Esophagus squamous epithelium (tissue), 5 donors: ENCODE data around the gene REXO5. TPM values are rescaled to one million over a fixed set of nuclear protein-coding genes. Genes with fewer than 3 reads are reported as not detected.

Source experiments
- DNase-seq: peaks from one replicate; lab custom pipeline; 2025; lab: John Stamatoyannopoulos, UW
- H3K27ac ChIP-seq, 4 donors: fragments of 200-600 bp; sonication (generic); one replicate each; pipeline ENCODE4 v1.5.1; 2016 to 2019; ENCODE audit warnings: mild to moderate bottlenecking in 1 of 4
- H3K27me3 ChIP-seq, 4 donors: fragments of 200-600 bp; sonication (generic); 1 replicate in 3 of 4; 2 replicates in 1 of 4; pipeline versions ENCODE4 v1.5.1 to v1.6.0; 2017 to 2021; ENCODE audit warnings: antibody characterized with exemption in 1 of 4
- H3K36me3 ChIP-seq, 3 donors: fragments of 200-600 bp; sonication (generic); one replicate each; pipeline ENCODE4 v1.5.1; 2016 to 2019
- H3K4me1 ChIP-seq, 3 donors: fragments of 200-600 bp; sonication (generic); one replicate each; pipeline ENCODE4 v1.5.1; 2017 to 2019
- H3K4me3 ChIP-seq, 4 donors: fragments of 200-600 bp; sonication (generic); 1 replicate in 3 of 4; 2 replicates in 1 of 4; pipeline ENCODE4 v1.5.1; 2016 to 2019; ENCODE audit warnings: mild to moderate bottlenecking in 2 of 4, moderate library complexity in 1 of 4
- H3K9me3 ChIP-seq, 3 donors: fragments of 200-600 bp; sonication (generic); one replicate each; pipeline ENCODE4 v1.5.1; 2016 to 2019
- POLR2A ChIP-seq, 4 donors: fragments of 450-650 bp; IDR thresholded peaks; one replicate each; pipeline ENCODE4 v1.6.1; 2017; ENCODE audit warnings: antibody characterized with exemption in 4 of 4, mild to moderate bottlenecking in 4 of 4, moderate library complexity in 3 of 4
- WGBS, 2 donors: methylation state at CpG; one replicate each; pipeline ENCODE4 v1.1.5; 2018; 5-methylcytosine and 5-hydroxymethylcytosine counted together
- intact Hi-C: fragments of 100-400 bp; cut with DNase I; formaldehyde crosslinking; loops from one replicate; pipeline ENCODE4 v1.15.0; 2022
- total RNA-seq, 4 donors: library from RNA; depleted of rRNA; stranded (reverse); fragments of >200 nt; gene quantifications; one replicate each; pipeline ENCODE4 v1.1.0, GENCODE V29; 2016
- TF ChIP-seq, protein P1 (sequence below), 6 experiments: fragments of 450-650 bp in 4 of 6; fragments of 200-600 bp in 2 of 6; sonication (generic) in 2 of 6; IDR thresholded peaks; one replicate each; pipeline ENCODE4 v1.5.1; 2016 to 2019; ENCODE audit warnings: antibody characterized with exemption in 6 of 6, mild to moderate bottlenecking in 4 of 6, moderate library complexity in 4 of 6
- donor health status: DM: yes; HTN: yes; CAD: no.

The REXO5 gene
- total RNA-seq, 4 donors from 2014 or later = 0.49 to 3.2 (median 2.7) TPM

DNA sequence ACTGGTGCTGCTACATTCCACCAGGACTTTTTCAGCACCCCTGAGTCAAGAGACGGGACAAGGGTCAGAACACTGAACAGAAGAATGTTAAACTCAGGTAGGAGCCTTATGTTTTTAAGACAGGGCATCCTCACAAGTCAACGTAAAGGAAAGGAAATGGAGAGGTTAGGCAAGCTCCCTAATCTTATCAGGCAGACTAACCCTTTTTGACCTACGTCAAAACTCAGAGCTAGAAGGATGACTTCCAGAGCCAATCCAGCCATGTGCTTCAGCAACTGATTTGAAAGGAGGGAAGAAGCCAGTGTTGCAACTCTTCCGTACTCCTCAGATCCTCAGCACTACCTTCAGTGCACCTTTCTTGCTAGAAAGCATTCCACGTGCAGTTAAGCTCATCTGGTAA, 46.8 kb downstream of the REXO5 start:
- Histone ChIP-seq H3K4me1 (peaks cover 15 to 48% (median 25%) of the 10 kb centered on the region in 3 donors), H3K27me3 (no peaks in the 10 kb centered on the region), H3K36me3 (peaks cover 0 to 40% (median 0%) of the 10 kb centered on the region in 3 donors), H3K4me3 (no peak overlapping the region), H3K9me3 (no peaks in the 10 kb centered on the region), H3K27ac (peak overlapping the region in 2 of 4 donors; percentile 84 to 87)
- DNase-seq = no peak
- 88 to 89% methylated on average over 5 of the region's 5 CpGs for WGBS, 2 donors
- intact Hi-C loops = loop anchor here (10.0 kb wide), 1 partner anchor 62 kb away; no protein-coding TSS in a partner anchor
- TF ChIP-seq, protein P1, sequence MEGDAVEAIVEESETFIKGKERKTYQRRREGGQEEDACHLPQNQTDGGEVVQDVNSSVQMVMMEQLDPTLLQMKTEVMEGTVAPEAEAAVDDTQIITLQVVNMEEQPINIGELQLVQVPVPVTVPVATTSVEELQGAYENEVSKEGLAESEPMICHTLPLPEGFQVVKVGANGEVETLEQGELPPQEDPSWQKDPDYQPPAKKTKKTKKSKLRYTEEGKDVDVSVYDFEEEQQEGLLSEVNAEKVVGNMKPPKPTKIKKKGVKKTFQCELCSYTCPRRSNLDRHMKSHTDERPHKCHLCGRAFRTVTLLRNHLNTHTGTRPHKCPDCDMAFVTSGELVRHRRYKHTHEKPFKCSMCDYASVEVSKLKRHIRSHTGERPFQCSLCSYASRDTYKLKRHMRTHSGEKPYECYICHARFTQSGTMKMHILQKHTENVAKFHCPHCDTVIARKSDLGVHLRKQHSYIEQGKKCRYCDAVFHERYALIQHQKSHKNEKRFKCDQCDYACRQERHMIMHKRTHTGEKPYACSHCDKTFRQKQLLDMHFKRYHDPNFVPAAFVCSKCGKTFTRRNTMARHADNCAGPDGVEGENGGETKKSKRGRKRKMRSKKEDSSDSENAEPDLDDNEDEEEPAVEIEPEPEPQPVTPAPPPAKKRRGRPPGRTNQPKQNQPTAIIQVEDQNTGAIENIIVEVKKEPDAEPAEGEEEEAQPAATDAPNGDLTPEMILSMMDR (IDR thresholded peaks at IDR 0.05) = no peak
- TF ChIP-seq POLR2A (IDR thresholded peaks at IDR 0.05) = no peak

DNA sequence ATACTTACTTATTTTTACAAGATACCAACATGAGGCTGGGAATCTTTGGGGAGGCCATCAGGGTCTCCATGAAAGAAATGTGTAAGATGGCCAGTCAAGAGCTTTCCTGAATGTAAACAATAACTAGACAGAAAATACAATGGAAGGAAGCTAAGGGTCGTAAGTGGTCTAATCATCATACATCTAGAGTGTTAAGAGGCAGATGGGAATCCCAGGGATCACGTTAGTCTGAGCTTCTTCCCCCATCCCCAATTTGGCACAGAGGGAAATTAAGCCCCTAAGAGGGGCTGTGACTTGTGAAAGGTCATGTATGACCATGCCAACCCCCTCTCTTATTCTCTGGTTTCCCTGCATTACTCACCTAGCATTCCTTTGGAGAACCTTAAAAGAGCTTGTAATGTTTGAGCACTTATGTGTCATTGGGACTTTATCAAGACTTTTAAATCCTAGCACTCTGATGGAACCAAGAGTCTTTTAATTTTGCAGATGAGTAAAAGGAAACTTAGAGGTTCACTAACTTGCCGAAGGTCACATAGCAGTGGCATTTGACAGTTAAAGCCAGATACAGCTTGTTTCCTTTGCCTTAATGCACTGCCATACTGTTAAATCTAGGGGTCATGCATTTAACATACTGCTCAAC, 47.8 kb downstream of the REXO5 start:
- intact Hi-C loops = loop anchor here (10.0 kb wide), 1 partner anchor 61 kb away; no protein-coding TSS in a partner anchor
- no peaks in the 10 kb centered on the region for H3K27me3 ChIP-seq
- no peaks in the 10 kb centered on the region for H3K9me3 ChIP-seq
- TF ChIP-seq, protein P1 (IDR thresholded peaks at IDR 0.05) = no peak
- TF ChIP-seq POLR2A (IDR thresholded peaks at IDR 0.05) = no peak
- 67 to 78% methylated on average over 3 of the region's 3 CpGs for WGBS, 2 donors
- DNase-seq = no peak
- peak overlapping the region in 1 of 4 donors; percentile 84 for H3K27ac ChIP-seq
- peaks cover 0 to 43% (median 0%) of the 10 kb centered on the region in 3 donors for H3K36me3 ChIP-seq
- H3K4me1 ChIP-seq = peaks cover 15 to 48% (median 25%) of the 10 kb centered on the region in 3 donors
- no peak overlapping the region for H3K4me3 ChIP-seq

DNA sequence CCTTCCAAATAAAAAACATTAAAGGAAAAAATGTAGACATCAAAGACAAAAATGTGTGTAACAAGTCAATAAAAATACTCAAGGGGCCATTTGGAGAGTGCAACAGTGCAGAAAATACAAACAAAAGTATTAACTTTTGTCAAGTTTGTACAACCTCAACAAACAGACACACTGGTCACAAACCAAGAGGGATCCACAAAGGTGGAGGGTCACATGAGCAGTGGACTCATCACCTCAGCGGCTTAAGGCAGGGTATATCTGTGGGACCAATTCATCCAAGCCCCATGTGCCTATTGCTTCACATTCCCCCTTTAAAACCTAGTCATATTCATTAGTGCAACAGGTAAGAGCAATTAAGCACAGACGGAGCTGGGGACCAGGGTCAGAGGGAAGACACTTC, 48.6 kb downstream of the REXO5 start:
- no peak for DNase-seq
- 82 to 100% methylated on average over 1 to 2 of the region's 2 CpGs for WGBS, 2 donors
- intact Hi-C loops = loop anchor here (10.0 kb wide), 1 partner anchor 60 kb away; no protein-coding TSS in a partner anchor
- Histone ChIP-seq H3K36me3 (peaks cover 0 to 51% (median 3%) of the 10 kb centered on the region in 3 donors), H3K27ac (no peak overlapping the region), H3K27me3 (no peaks in the 10 kb centered on the region), H3K4me1 (peaks cover 15 to 44% (median 26%) of the 10 kb centered on the region in 3 donors), H3K4me3 (no peak overlapping the region), H3K9me3 (no peaks in the 10 kb centered on the region)
- TF ChIP-seq, protein P1 (IDR thresholded peaks at IDR 0.05) = no peak
- TF ChIP-seq POLR2A (IDR thresholded peaks at IDR 0.05) = no peak

DNA sequence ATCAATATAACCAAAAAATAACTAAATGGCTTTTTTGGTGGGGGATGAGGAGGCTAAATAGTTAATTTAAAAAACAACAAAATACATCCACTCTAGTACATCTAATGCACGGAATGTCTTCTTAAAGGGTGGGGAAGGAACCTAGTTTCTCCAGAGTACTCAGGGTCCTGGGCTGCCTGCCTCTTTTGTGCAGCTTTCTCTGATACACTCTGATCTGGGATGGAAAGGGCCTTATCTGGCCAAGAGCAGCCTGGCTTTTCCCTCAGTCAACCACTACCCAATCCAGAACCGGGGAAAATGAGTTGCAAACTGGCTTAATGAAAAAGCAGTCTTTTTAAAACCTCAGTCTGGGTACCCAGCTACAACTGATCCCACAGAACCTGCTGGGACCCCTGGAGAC, 51.0 kb downstream of the REXO5 start:
- no peaks in the 10 kb centered on the region for H3K27me3 ChIP-seq
- H3K9me3 ChIP-seq = no peaks in the 10 kb centered on the region
- intact Hi-C loops = loop anchor here (10.0 kb wide), 1 partner anchor 58 kb away; no protein-coding TSS in a partner anchor
- TF ChIP-seq, protein P1 (IDR thresholded peaks at IDR 0.05) = no peak
- TF ChIP-seq POLR2A (IDR thresholded peaks at IDR 0.05) = no peak
- 79 to 100% methylated on average over 2 of the region's 2 CpGs for WGBS, 2 donors
- H3K36me3 ChIP-seq = peaks cover 4 to 75% (median 10%) of the 10 kb centered on the region in 3 donors
- no peak overlapping the region for H3K4me3 ChIP-seq
- no peak overlapping the region for H3K27ac ChIP-seq
- no peak for DNase-seq
- H3K4me1 ChIP-seq = peaks cover 0 to 32% (median 8%) of the 10 kb centered on the region in 3 donors

DNA sequence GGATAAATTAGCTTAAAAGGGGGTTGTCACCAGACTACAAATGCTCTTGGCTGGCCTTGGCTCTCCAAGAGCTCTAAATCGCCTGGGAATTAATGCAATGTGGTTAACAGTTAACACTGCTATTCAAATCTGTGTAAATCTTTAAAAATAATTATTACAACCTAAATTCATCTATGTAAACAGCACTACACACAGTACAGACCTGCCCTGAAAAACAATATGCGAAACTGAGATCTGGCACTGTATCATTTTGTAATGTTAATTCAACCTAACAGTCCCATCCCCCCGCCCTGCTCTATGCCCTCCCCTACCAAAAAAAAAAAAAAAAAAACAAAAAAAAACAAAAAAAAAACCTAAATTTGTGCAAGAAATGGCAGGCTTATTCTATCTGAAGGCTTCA, 52.9 kb downstream of the REXO5 start:
- intact Hi-C loops = loop anchor here (10.0 kb wide), 1 partner anchor 56 kb away; no protein-coding TSS in a partner anchor
- H3K4me1 ChIP-seq = peaks cover 0 to 15% (median 8%) of the 10 kb centered on the region in 3 donors
- no peak for DNase-seq
- peaks cover 4 to 75% (median 10%) of the 10 kb centered on the region in 3 donors for H3K36me3 ChIP-seq
- no peaks in the 10 kb centered on the region for H3K9me3 ChIP-seq
- H3K4me3 ChIP-seq = no peak overlapping the region
- no peaks in the 10 kb centered on the region for H3K27me3 ChIP-seq
- WGBS, 2 donors = 86 to 89% methylated on average over 3 of the region's 3 CpGs
- H3K27ac ChIP-seq = no peak overlapping the region
- TF ChIP-seq, protein P1 (IDR thresholded peaks at IDR 0.05) = no peak
- TF ChIP-seq POLR2A (IDR thresholded peaks at IDR 0.05) = no peak
